Spleen (tissue), 3 donors: ENCODE measurements around the gene ANKRD13B.
A peak's percentile ranks its signal among the peaks of the same experiment; 100 is the strongest.

ENCODE experiments used
- POLR2A ChIP-seq, 3 donors: fragments of 450-650 bp; IDR thresholded peaks; one replicate each; pipeline ENCODE4 v1.5.1; 2017; ENCODE audit warnings: antibody characterized with exemption in 3 of 3, mild to moderate bottlenecking in 1 of 3
- POLR2AphosphoS5 ChIP-seq, 3 donors: sonication (generic); formaldehyde crosslinking; IDR thresholded peaks; one replicate each; pipeline ENCODE4 v1.5.1; 2017; ENCODE audit warnings: antibody characterized with exemption in 3 of 3

- TF ChIP-seq POLR2A (IDR thresholded peaks at IDR 0.05) (no peak), POLR2AphosphoS5 (IDR thresholded peaks at IDR 0.05) (peak; percentile 40 to 78 (median 66))
These were observed 959 bp upstream of the ANKRD13B start for GRCh38 chr17:29591737-29592608.
